Thyroid gland (tissue), 4 donors: ENCODE measurements around the gene ATF5.

ENCODE experiments used
- POLR2A ChIP-seq, 2 donors: fragments of 450-650 bp; IDR thresholded peaks; one replicate each; pipeline ENCODE4 v1.6.1; 2017; ENCODE audit warnings: antibody characterized with exemption in 2 of 2, mild to moderate bottlenecking in 2 of 2, moderate library complexity in 1 of 2
- TF ChIP-seq, protein P1 (sequence below), 6 experiments: fragments of 200-600 bp in 3 of 6; fragments of 450-650 bp in 3 of 6; sonication (generic) in 3 of 6; IDR thresholded peaks; one replicate each; pipeline ENCODE4 v1.5.1; 2016 to 2019; ENCODE audit warnings: antibody characterized with exemption in 6 of 6, mild to moderate bottlenecking in 2 of 6, inconsistent platforms in 1 of 6, moderate library complexity in 1 of 6

DNA sequence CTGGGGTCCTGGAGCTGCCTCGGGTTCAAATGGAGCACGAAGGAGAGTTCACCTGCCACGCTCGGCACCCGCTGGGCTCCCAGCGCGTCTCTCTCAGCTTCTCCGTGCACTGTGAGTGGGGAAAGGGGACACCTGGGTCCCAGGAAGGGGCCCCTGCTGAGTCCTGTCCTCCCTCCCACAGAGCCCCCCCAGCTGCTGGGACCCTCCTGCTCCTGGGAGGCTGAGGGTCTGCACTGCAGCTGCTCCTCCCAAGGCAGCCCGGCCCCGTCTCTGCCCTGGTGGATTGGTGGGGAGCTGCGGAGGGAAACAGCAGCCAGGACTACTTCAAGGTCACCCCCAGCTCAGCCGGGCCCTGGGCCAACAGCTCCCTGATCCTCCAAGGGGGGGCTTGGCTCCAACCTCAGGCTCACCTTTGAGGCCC, 43.0 kb downstream of the ATF5 start:
- TF ChIP-seq POLR2A (IDR thresholded peaks at IDR 0.05), result no peak
- TF ChIP-seq, protein P1, sequence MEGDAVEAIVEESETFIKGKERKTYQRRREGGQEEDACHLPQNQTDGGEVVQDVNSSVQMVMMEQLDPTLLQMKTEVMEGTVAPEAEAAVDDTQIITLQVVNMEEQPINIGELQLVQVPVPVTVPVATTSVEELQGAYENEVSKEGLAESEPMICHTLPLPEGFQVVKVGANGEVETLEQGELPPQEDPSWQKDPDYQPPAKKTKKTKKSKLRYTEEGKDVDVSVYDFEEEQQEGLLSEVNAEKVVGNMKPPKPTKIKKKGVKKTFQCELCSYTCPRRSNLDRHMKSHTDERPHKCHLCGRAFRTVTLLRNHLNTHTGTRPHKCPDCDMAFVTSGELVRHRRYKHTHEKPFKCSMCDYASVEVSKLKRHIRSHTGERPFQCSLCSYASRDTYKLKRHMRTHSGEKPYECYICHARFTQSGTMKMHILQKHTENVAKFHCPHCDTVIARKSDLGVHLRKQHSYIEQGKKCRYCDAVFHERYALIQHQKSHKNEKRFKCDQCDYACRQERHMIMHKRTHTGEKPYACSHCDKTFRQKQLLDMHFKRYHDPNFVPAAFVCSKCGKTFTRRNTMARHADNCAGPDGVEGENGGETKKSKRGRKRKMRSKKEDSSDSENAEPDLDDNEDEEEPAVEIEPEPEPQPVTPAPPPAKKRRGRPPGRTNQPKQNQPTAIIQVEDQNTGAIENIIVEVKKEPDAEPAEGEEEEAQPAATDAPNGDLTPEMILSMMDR (IDR thresholded peaks at IDR 0.05), result no peak
